Skeletal muscle tissue (tissue), 4 donors: ENCODE measurements around the gene NEUROG1. TPM values are rescaled to one million over a fixed set of nuclear protein-coding genes. Genes with fewer than 3 reads are reported as not detected.

ENCODE experiments used
- H3K27ac ChIP-seq: one replicate; pipeline ENCODE4 v1.7.0; 2013; ENCODE audit warnings: mild to moderate bottlenecking, low read depth, low read length, inconsistent platforms
- H3K27me3 ChIP-seq, 3 donors: one replicate each; pipeline ENCODE4 v1.7.0; 2013; ENCODE audit warnings: low read length in 3 of 3; ENCODE audit not compliant: control insufficient read depth in 3 of 3, insufficient read depth in 3 of 3
- H3K36me3 ChIP-seq, 3 donors: one replicate each; pipeline ENCODE4 v1.7.0; 2013; ENCODE audit warnings: low read length in 3 of 3; ENCODE audit not compliant: control insufficient read depth in 3 of 3, insufficient read depth in 3 of 3
- H3K4me1 ChIP-seq, 3 donors: one replicate each; pipeline ENCODE4 v1.7.0; 2013; ENCODE audit warnings: low read length in 3 of 3, mild to moderate bottlenecking in 3 of 3; ENCODE audit not compliant: control insufficient read depth in 3 of 3, insufficient read depth in 3 of 3
- H3K4me3 ChIP-seq, 3 donors: one replicate each; pipeline ENCODE4 v1.7.0; 2013; ENCODE audit warnings: low read length in 3 of 3
- H3K9ac ChIP-seq, 3 donors: one replicate each; pipeline ENCODE4 v1.7.0; 2013; ENCODE audit warnings: low read length in 3 of 3, mild to moderate bottlenecking in 3 of 3, moderate library complexity in 2 of 3, low read depth in 1 of 3
- H3K9me3 ChIP-seq, 3 donors: one replicate each; pipeline ENCODE4 v1.7.0; 2013; ENCODE audit warnings: low read length in 3 of 3; ENCODE audit not compliant: control insufficient read depth in 3 of 3
- total RNA-seq: library from RNA; depleted of rRNA; stranded (reverse); fragments of >200 nt; gene quantifications from one replicate; pipeline ENCODE4 v1.2.3, GENCODE V29; 2014
- donor health status: Osteomylitis.

Gene NEUROG1, protein sequence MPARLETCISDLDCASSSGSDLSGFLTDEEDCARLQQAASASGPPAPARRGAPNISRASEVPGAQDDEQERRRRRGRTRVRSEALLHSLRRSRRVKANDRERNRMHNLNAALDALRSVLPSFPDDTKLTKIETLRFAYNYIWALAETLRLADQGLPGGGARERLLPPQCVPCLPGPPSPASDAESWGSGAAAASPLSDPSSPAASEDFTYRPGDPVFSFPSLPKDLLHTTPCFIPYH
- total RNA-seq, result not detected

DNA sequence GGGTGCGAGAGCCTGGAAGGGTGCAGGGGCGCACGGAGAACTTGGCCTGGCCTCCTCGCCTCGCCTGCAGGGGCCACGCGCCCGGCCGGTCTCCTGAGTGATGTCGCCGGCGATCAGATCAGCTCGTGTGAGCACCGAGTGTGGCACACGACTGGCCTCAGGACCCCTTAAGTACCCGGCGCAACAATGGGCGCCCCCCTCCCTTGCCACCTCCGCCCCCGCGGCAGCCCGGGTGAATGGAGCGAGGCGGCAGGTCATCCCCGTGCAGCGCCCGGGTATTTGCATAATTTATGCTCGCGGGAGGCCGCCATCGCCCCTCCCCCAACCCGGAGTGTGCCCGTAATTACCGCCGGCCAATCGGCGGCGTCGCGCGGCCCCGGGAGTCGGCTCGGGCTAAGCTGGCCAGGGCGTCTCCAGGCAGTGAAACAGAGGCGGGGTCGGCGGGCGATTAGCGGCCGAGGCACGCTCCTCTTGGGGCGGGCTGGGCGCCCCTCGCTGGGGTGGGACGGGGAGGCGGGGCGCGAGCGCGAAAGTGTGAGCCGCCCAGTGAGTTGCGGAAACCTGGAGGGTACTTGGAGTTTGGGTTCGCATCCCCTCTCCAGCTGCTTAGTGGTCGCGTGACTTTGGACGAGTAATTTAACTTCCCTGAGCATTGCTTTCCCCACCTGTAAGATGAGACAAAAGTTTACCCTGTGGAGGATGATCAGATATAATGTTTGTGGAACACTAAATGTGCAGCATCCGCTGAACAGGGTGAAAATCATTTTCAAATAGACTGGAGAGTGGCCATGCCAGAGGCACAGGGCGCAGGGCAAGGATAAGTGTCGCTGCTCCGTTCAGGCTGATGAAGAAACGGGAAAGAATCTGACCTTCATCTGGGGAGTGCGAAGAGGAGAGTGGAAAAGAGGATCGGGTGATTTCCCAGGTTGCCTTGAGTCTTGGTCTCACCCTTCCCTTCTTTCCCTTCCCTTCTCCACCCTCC, at the start of gene NEUROG1:
NEUROG1 (minus strand) TSS at position 145 of the 982 bp plus-strand sequence. CDS start 274 bp downstream, outside the sequence.
- H3K27ac ChIP-seq, result no peak within 1 kb of the TSS
- H3K36me3 ChIP-seq, result no peaks in the 10 kb centered on the region
- peaks cover 0 to 9% (median 5%) of the 10 kb centered on the region in 3 donors for H3K4me1 ChIP-seq
- H3K9me3 ChIP-seq, result peaks cover 0 to 8% (median 4%) of the 10 kb centered on the region in 3 donors
- H3K4me3 ChIP-seq, result peak within 1 kb of the TSS in 1 of 3 donors; percentile 27
- no peak within 1 kb of the TSS for H3K9ac ChIP-seq
- peaks cover 85 to 88% (median 88%) of the 10 kb centered on the region in 3 donors for H3K27me3 ChIP-seq

DNA sequence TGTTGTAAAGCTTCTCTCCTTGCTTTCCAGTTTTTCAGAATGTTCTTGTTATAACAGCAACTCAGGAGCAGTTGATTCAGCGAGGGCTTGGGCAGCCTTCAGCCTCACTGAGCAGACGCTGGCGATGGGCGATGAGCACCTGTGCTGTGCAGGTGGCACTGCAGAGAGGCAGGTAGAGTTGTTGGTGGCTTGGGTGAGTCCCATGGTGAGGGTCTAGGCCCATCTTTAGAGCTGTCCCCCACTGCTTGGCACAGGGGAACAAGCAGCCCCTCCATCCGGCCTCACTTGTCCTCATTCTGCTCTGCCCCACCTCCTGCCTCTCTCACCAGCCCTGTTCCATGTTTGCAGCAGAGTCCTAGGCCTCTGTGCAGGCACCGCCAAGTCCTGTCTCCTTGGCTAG, 49.2 kb upstream of the NEUROG1 start:
- no peaks in the 10 kb centered on the region for H3K4me1 ChIP-seq
- H3K9ac ChIP-seq, result no peak overlapping the region
- no peak overlapping the region for H3K27ac ChIP-seq
- no peaks in the 10 kb centered on the region for H3K36me3 ChIP-seq
- peaks cover 26 to 36% (median 28%) of the 10 kb centered on the region in 3 donors for H3K27me3 ChIP-seq
- no peak overlapping the region for H3K4me3 ChIP-seq
- no peaks in the 10 kb centered on the region for H3K9me3 ChIP-seq

DNA sequence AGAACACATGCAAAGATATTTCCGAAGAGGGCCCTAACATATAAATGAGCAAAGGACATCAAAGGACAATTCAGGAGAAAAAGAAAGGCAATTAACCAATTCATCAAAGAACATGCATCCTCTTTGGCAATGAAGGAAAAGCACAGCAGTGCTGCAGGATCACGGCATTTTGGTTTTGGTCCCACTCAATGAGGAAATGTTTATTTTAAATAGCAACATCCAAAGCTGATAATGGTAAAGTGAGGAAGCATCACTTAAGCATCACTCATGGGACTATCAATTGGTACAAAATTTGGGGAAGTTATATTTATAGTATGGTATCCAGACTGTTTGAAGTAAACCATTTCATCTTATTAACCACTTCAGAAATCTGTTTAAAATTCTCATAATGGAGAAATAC, 48.5 kb upstream of the NEUROG1 start:
- no peaks in the 10 kb centered on the region for H3K4me1 ChIP-seq
- H3K9me3 ChIP-seq, result no peaks in the 10 kb centered on the region
- peaks cover 30 to 40% (median 32%) of the 10 kb centered on the region in 3 donors for H3K27me3 ChIP-seq
- H3K9ac ChIP-seq, result no peak overlapping the region
- H3K4me3 ChIP-seq, result no peak overlapping the region
- H3K36me3 ChIP-seq, result no peaks in the 10 kb centered on the region
- H3K27ac ChIP-seq, result no peak overlapping the region

DNA sequence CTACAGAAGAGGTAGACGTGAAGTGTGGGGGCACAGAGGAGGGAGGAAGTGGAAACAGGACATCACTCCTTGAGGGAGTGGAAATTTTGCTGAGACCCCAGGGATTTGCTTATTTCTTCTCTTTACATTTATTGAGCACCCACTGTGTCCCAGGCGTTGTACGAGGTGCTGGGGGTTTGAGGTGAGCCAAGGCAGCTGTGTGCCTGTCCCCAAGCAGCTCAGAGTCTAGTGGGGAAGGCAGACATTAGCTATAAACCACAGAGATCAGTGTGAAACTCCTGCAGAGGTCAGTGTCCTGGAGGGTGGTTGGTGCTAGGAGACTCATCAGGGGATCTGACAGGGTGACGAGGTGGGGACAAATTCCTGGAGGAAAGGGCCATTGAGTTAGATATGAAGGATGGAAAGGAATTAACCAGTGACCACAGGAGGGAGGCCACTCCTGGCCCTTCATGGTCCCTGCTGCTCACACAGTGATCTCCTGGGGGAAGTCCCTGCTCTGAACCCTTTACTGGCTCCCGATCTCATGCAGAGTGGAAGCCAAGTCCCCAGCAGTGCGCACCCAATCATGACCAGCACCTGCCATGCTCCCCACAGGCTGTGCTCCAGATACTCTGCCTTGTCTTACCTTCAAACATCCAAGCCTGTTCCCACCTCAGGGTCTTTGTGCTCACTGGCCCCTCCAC, 46.5 kb upstream of the NEUROG1 start:
- peaks cover 49 to 61% (median 52%) of the 10 kb centered on the region in 3 donors for H3K27me3 ChIP-seq
- no peak overlapping the region for H3K27ac ChIP-seq
- peaks cover 0 to 4% (median 0%) of the 10 kb centered on the region in 3 donors for H3K4me1 ChIP-seq
- H3K9ac ChIP-seq, result no peak overlapping the region
- H3K4me3 ChIP-seq, result no peak overlapping the region
- no peaks in the 10 kb centered on the region for H3K9me3 ChIP-seq
- H3K36me3 ChIP-seq, result no peaks in the 10 kb centered on the region

DNA sequence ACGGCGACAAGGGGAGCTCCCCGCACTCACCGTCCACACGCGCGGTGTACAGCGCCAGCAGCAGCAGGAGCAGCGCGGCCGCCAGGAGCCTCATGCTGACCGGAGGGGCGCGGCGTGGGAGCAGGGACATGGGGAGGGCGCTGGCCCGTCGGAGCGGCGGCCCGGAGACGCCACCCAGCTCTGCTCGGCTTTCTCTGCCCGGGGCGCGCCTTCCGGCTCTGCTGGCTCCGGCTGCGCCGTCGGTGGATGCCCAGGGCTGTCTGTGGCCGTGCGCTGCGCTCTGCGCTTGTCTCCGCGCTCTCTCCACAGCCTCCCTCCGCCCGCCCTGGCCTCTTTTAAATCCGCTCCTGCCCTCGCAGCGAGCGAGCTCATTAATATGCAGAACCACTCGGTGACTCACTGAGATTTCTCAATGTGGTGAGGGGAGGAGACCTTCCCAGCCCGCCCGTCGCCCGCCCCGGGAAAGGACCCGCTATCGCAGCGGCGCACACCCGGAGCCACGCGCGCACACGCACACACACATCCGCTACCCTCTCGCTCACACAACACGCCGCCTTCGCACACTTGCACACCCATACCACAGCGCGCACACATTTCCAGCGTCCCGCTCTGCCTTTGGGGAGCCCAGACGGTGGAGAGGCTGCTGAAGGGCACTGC, 43.0 kb upstream of the NEUROG1 start, which contains the start of gene CXCL14:
CXCL14 (minus strand) TSS at position 307 of the 657 bp plus-strand sequence; CDS start at position 94, 213 bp downstream.
- H3K9me3 ChIP-seq, result no peaks in the 10 kb centered on the region
- H3K27ac ChIP-seq, result no peak within 1 kb of the TSS
- H3K36me3 ChIP-seq, result peaks cover 0 to 3% (median 2%) of the 10 kb centered on the region in 3 donors
- peaks cover 47 to 57% (median 53%) of the 10 kb centered on the region in 3 donors for H3K27me3 ChIP-seq
- peak within 1 kb of the TSS; percentile 45 to 56 (median 47) for H3K9ac ChIP-seq
- peak within 1 kb of the TSS; percentile 58 to 66 (median 65) for H3K4me3 ChIP-seq
- H3K4me1 ChIP-seq, result peaks cover 0 to 7% (median 4%) of the 10 kb centered on the region in 3 donors

DNA sequence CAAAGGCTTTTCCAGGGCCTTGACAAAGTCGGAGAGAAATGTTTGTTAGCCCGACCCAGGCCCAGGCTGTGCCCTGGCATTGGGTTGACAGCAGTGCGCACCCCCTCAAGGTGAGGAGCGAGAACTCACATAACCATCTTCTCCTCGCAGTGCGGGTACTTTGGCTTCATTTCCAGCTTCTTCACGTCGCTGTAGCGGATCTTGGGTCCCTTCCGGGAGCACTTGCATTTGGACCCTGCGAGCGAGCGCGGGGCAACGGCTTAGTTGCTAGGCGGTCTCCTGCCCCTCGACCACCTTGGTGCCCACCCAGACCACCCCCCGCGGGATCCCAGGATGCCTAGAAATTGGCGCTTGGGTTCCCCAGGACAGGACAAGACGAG, 42.5 kb upstream of the NEUROG1 start:
- Histone ChIP-seq H3K4me1 (peaks cover 0 to 7% (median 4%) of the 10 kb centered on the region in 3 donors), H3K27ac (no peak overlapping the region), H3K36me3 (peaks cover 0 to 3% (median 2%) of the 10 kb centered on the region in 3 donors), H3K27me3 (peaks cover 47 to 53% (median 51%) of the 10 kb centered on the region in 3 donors), H3K9me3 (no peaks in the 10 kb centered on the region), H3K4me3 (peak overlapping the region; percentile 58 to 66 (median 65)), H3K9ac (peak overlapping the region; percentile 38 to 47 (median 45))

DNA sequence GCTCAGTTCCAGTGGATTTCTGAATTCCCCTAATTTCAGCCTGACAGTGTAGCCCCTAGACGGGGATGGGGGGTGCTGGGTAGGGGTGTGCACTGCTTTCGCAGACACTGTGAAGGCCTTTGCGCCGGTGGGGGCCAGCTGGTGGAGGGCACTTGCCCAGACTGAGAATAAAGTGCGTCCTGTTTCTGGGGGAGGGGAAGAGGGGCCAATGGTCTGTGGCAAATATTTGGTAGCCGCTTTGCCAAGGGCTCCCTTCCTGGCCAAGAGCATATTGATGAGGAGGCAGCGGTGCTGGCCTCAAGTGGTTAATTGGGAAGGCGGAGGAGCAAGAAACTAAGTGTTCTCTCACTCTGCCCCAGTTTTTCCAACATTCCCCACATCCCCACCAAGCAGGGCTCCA, 41.7 kb upstream of the NEUROG1 start:
- Histone ChIP-seq H3K4me3 (peak overlapping the region; percentile 36 to 66 (median 58)), H3K9ac (peak overlapping the region in 1 of 3 donors; percentile 50), H3K27me3 (peaks cover 44 to 46% (median 45%) of the 10 kb centered on the region in 3 donors), H3K9me3 (no peaks in the 10 kb centered on the region), H3K27ac (no peak overlapping the region), H3K4me1 (peaks cover 0 to 7% (median 4%) of the 10 kb centered on the region in 3 donors), H3K36me3 (peaks cover 0 to 3% (median 2%) of the 10 kb centered on the region in 3 donors)

DNA sequence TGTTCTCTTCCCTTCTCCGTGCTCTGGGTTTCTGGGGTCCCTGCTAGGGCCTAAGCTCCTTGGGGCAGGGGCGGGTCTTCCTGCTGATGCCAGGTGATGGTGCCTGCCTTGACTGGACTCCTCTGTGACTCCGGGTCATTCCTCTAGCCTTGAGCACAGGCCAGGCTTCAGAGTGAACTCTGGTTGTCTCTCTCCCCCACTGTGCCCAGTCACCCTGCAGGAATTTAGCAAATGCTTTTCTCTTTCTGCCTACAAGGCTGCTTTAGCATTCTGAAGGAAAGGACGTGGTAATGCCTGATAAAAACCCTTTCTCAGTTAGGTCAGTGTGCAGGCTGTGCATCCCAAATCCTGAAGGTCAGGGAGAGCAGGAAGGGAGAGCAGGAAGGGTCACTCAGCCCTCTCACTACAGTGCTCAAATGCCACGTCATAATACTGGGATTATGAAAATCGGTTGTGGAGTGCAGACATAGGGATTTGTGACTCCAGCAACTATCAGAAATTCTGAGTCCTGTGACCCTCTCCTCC, 40.4 kb upstream of the NEUROG1 start:
- Histone ChIP-seq H3K4me3 (peak overlapping the region in 2 of 3 donors; percentile 13 to 55), H3K9ac (no peak overlapping the region), H3K27me3 (peaks cover 35 to 41% (median 36%) of the 10 kb centered on the region in 3 donors), H3K36me3 (peaks cover 0 to 3% (median 2%) of the 10 kb centered on the region in 3 donors), H3K4me1 (peaks cover 0 to 7% (median 4%) of the 10 kb centered on the region in 3 donors), H3K9me3 (no peaks in the 10 kb centered on the region), H3K27ac (no peak overlapping the region)

DNA sequence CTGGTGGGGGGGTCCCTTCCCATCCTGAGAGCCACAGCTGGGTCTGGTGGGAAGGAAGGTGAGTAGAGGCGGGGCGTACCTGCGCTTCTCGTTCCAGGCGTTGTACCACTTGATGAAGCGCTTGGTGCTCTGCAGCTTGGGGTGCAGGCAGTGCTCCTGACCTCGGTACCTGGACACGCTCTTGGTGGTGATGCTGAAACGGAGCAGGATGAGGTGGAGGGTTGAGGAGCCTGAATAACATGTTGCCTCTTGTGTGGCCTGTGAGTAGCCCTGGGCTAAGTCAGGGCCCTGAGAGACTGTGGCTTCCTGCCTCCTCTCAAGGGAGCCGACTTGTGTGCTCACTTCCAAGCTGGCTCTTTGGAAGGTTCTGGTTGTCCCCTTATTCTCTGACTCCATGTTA, 38.7 kb upstream of the NEUROG1 start:
- Histone ChIP-seq H3K9me3 (no peaks in the 10 kb centered on the region), H3K36me3 (peaks cover 0 to 3% (median 2%) of the 10 kb centered on the region in 3 donors), H3K9ac (no peak overlapping the region), H3K4me1 (peaks cover 0 to 7% (median 4%) of the 10 kb centered on the region in 3 donors), H3K4me3 (no peak overlapping the region), H3K27ac (no peak overlapping the region), H3K27me3 (peaks cover 23 to 30% (median 25%) of the 10 kb centered on the region in 3 donors)
